ENCODE results near the gene HAO2.
"Not testable (repeated sequence)": the region's sequence is repeated elsewhere in the genome, so short reads cannot be mapped to it uniquely, and the experiment has no call there.

The HAO2 gene

DNA sequence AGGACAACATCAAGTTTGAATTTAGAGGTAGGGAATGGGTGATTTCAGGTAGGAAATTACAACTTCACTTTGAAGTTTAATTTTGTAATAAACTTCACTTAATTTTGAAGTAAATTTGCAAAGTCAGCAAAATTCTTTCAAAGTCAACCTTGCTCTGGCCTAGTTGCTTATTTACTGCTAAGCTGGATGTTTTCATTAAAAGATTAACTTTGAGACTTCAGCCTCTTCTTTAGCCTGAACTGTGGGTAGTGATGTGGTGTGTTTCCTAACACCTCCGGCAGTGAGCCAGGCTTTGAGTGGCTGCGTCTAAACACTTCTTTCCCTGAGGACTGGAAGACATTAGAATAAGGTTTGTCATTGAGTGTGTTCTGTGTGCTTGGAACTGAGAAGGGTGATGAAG is at the start of gene HAO2:
TSS of gene HAO2 (plus strand) at position 232 of the 400 bp plus-strand sequence. CDS start 12,301 bp downstream, outside the sequence.
- no peak for DNase-seq (ENCODE audit: low read depth)

DNA sequence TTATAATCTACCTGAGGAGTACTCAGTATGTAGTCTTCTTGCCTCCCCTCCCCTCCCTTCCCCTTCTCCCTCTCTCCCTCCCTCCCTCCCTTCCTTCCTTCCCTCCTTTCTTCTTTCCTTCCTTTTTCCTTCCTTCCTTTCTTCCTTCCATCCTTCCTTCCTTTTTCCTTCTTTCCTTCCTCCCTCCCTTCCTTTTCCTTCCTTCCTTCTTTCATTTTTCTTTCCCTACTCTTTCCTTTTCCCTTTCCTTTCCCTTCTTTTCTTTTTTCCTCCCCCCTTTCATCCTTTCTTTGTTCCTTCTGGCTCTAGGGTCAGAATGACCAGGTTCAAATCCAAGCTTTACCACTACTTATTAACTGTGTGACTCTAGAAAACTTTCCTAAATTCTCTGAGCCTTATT is 48.5 kb upstream of the HAO2 start:
- DNase-seq (ENCODE audit: low read depth), result no peak

DNA sequence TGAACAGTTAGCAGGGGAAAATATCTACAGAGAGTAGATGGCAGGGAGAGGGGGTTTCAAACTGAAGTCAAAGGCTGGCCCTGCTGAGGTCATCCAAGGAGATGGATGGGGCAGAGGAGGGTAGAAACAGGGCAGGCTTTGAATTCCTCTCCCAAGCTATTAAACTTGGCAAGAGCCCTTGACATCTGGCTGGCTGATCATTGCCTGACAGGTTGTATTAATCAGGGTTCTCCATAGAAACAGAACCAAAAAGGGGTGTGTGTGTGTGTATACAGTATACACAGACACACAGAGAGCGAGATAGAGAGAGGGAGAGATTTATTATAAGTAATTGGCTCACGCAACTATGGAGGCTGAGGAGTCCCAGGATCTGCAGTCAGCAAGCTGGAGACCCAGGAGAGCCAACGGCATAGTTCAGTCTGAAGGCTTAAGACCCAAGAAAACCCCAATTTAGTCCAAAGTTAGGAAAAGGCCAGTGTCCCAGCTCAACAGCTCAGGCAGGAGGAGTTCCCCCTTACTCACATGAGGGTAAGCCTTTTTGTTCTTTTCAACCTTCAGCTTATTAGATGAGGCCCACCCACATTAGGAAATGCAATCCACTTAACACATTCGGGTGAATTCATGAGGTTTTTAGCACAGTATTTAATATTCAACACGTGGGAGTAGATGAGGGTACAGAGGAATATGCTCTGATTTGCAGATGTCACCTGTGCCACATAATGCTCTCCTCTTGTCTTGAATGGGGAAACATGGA is 46.7 kb upstream of the HAO2 start:
- DNase-seq (ENCODE audit: low read depth), result no peak

DNA sequence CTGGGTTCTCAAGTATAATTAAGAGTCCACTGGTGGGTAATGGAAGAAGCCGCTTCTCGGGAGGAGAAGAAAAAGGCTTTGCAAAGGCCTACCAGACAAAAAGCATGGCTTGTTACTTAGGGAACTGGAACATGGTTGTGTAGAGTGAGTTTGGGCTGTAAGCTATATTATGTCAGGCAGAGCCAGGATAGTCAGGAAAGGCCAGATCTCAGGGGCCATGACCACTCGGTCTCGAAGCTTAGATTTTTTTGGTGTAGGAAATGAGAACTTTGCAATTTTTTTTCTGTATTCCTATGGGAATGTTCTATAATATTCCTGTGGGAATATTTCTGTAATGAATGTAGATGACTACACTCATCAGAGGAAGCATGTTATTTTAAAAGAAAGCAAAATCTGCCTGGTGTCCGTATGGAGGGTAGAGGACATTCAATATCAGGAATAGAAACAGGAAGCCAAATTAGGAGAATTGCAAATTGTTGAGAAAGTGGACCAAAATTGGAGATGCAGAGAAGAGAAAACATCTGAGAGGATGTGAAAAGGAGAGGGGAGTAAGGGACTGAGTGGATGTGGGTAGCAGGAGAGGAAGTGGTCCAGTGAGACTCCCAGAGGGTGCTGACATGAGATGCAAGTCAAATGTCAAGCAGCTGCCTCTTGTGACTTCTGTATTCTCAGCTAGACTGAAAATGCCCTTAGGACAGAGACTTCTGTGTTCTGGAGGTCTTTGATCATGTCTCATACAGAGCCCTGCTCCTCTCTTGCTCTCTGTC is 45.2 kb upstream of the HAO2 start:
- DNase-seq (ENCODE audit: low read depth), result no peak

- no peak for DNase-seq (ENCODE audit: low read depth)
These were observed 44.4 kb upstream of the HAO2 start for GRCh38 chr1:119324198-119324597.

- DNase-seq (ENCODE audit: low read depth), result no peak
These were observed 42.3 kb upstream of the HAO2 start for GRCh38 chr1:119326251-119326650.

DNA sequence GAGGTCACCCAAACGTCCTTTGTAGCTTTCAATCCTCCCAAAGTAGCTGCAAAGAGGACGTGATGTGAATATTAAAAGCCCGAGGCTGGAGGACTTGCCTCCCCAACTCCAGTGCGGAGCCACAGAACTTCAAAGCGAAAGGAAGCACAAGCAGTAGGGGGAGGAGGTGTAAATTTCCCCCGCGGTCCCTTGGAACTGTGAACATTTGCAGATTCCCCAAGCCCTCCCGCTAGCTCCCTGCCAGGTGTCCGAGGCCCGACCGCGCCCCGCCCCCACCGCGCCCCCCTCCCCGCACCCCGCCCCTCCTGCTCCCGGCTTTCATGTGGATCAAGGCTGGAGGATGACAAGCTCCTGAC is 41.5 kb upstream of the HAO2 start:
- no peak for DNase-seq (ENCODE audit: low read depth)

GRCh38 chr1:119327450-119328155 is 41.0 kb upstream of the HAO2 start:
- no peak for DNase-seq (ENCODE audit: low read depth)

- no peak for DNase-seq (ENCODE audit: low read depth)
These were observed 38.8 kb upstream of the HAO2 start for GRCh38 chr1:119329541-119330461.

DNA sequence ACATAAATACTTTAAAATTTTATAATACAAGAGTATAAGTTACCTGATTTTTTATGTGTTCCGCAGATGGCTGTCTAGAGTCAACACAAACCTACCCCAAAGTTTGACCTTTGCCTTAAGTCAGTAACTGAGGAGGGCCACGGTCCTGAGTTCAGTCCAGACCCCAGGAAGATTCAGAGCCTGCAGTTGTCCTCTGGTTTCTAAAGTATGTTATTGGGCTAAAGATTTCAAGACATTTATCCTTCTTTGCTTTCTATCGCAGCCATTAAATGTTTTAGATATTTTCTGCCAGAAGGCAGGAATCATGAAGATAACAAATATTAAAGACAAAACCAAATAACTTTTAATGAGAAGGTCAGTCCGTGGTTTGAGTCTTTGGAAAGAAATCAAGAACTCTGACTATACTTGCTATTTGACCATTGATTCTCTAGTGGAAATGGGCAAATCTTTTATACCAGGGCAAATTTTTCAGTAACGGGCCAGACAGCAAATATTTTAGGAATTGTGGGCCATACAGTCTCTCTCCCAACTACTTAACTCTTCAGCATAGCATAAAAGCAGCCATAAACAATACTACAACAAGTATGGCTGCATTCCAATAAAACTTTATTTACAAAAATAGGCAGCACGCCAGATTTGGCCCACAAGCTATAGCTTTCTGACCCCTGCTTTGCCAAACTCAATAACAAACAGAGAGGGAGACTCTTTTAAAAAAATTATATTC is 38.0 kb upstream of the HAO2 start:
- DNase-seq (ENCODE audit: low read depth), result no peak

DNA sequence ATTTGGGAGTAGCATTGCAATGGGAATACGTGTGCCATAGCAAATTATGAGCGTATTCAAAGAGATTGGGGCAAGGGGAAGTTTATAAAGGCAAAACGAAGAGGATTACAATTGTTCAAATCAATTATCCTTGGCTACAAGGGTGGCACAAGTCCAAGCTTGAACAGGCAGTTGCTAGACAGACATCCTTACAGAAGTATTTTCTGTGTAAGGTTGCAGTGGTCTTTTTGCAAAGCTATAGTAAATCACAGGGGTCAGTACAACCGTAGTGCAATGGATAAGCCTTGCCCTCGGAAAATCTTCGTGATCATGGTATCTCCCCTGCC is 37.4 kb upstream of the HAO2 start:
- DNase-seq (ENCODE audit: low read depth), result no peak

DNA sequence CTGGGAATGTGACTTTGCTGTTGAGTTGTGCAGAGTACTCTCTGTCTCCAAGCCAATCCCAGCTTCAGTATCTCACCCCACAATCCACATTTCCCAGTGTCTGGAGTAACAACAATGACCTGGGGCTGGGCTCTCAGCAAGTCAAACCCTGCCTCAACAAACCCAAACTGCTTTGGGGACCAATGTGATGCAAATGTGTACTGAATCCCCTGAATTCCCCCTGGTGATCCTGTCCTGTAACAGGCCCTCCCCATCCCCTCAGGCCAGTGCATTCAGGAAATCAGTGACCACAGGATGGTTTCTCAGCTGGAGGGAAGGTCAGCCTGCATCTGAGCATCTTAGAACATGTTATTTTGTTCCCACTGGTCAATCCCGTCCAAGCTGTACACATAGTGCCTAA is 36.7 kb upstream of the HAO2 start:
- no peak for DNase-seq (ENCODE audit: low read depth)

DNA sequence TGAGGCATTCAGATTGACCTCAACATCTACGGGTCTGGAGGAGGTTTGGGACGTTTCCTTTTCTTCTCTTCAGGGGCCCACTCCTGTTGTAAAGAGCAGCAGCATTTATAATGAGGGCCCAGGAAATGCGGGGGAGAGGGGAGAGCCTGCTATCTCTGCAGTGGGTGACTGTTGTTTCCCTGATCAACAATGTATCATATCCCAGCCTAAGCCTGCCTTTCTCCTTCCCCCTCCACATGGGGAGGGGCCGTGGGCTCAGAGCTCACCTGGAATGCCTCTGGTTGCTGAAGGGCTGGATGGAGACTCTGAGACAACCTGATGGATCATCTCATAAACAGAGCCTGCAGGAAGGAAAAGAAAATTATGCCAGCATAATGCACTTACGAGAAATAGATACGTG is 36.0 kb upstream of the HAO2 start:
- DNase-seq (ENCODE audit: low read depth), result no peak

DNA sequence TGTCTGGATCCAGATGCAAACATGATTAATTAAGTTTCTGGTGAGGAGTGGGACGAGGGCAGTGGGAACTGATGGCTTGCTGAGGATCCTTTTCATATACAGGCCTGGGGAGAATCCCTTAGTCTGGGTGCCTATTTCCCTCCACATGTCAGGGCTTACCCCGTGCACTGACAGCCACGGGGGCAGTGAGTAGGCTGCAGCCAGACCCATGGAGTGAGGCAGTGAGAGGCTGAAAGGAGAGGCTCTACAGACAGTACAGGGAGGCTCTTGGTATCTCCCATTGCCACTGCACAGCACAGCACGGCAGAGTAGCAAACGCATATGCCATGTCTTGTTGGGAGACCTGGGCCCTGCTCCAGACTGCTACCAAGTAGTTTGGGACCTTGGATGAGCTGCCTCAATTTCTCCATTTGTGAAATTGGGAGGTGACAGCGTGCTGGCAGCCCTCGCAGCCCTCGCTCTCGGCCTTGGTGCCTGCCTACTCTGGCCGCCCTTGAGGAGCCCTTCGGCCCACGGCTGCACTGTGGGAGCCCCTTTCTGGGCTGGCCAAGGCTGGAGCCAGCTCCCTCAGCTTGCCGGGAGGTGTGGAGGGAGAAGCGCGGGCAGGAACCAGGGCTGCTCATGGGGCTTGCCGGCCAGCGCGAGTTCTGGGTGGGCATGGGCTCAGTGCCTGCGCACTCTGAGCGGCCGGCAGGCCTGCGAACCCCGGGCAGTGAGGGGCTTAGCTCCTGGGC is 35.3 kb upstream of the HAO2 start:
- no peak for DNase-seq (ENCODE audit: low read depth)

DNA sequence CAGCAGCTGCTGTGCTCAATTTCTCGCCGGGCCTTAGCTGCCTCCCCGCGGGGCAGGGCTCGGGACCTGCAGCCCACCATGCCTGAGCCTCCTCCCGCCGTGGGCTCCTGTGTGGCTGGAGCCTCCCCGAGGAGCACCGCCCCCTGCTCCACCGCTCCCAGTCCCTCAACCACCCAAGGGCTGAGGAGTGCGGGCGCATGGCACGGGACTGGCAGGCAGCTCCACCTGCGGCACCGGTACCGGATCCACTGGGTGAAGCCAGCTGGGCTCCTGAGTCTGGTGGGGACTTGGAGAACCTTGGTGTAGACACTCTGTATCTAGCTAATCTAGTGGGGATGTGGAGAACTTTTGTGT is 34.7 kb upstream of the HAO2 start:
- DNase-seq (ENCODE audit: low read depth), result not testable (repeated sequence)

GRCh38 chr1:119336848-119337247 is 31.7 kb upstream of the HAO2 start:
- DNase-seq (ENCODE audit: low read depth), result no peak

DNA sequence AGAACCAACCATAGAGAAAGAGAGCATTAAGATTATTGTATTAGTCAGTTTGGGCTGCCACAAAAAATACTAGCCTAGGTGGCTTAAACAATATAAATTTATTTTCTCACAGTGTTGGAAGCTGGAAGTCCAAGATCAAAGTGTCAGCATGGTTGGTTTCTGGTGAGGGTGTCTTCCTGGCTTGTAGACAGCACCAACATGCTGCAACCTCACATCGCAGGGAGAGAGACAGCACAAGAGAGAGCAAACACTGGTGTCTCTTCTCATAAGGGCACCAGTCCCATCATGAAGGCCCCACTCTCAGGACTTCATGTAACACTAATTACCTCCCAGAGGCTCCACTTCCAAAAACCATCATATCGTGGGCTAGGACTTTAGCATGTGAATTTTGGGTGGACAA is 30.6 kb upstream of the HAO2 start:
- no peak for DNase-seq (ENCODE audit: low read depth)

GRCh38 chr1:119338757-119339156 is 29.8 kb upstream of the HAO2 start:
- no peak for DNase-seq (ENCODE audit: low read depth)

GRCh38 chr1:119340861-119341261 is 27.7 kb upstream of the HAO2 start:
- DNase-seq (ENCODE audit: low read depth), result no peak

DNA sequence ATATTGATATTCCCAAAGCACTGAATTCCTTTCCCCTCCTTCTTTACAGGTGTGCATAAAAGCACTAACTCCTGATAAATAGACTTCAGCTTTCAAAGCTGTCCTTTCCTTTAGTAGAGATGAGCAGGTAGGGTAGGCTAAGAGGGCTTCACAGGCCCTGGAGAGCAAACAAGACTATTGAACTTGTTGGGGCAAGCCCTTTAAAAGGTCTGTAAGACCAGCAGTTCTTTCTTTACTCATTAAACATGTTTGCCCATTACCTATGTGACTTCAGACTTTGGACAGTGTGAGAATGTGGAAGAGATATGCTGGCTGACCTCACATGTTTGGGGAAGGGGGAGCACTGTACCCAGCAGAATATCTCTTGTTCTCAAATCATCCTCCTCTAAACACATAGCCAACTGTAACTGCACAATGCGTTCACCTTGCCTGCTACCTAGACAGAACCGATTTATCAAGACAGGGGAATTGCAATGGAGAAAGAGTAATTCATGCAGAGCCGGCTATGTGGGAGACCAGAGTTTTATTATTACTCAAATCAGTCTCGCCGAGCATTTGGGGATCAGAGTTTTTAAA is 27.1 kb upstream of the HAO2 start:
- no peak for DNase-seq (ENCODE audit: low read depth)

GRCh38 chr1:119345398-119345797 is 23.2 kb upstream of the HAO2 start:
- no peak for DNase-seq (ENCODE audit: low read depth)

Data from stimulated activated CD4-positive, alpha-beta T cell treated with anti-CD3 and anti-CD28 coated beads, Interleukin-2, amount 100 ng/mL, for 4 hours (primary cell).